Calu3 (cell line): ENCODE measurements around the gene RIOK2. TPM values are rescaled to one million over a fixed set of nuclear protein-coding genes. Genes with fewer than 3 reads are reported as not detected.

Source experiments
- BruUV-seq: library from RNA; stranded (reverse); fragments of 400-500 nt; replicated peaks from 2 replicates; lab custom pipeline; 2021; lab: Mats Ljungman, UMichigan
- CTCF ChIA-PET: fragments of 300-600 bp; sonication (Branson Sonifier 250); formaldehyde crosslinking; loops from one replicate; lab custom pipeline; 2022; ENCODE audit warnings: antibody characterized with exemption; lab: Charles Lee
- DNase-seq: peaks from one replicate; pipeline ENCODE4 v3.0.0; 2022
- H3K27ac Mint-ChIP-seq: one replicate; pipeline ENCODE4 v1.8.0; 2022; ENCODE audit warnings: mixed read lengths; ENCODE audit not compliant: unreplicated experiment
- H3K27me3 Mint-ChIP-seq: one replicate; pipeline ENCODE4 v1.8.0; 2022; ENCODE audit warnings: mixed read lengths; ENCODE audit not compliant: unreplicated experiment
- H3K36me3 Mint-ChIP-seq: one replicate; pipeline ENCODE4 v1.8.0; 2022; ENCODE audit warnings: mild to moderate bottlenecking, moderate library complexity, mixed read lengths; ENCODE audit not compliant: insufficient read depth, unreplicated experiment
- H3K4me1 Mint-ChIP-seq: one replicate; pipeline ENCODE4 v1.8.0; 2022; ENCODE audit warnings: mild to moderate bottlenecking, low read depth, mixed read lengths; ENCODE audit not compliant: unreplicated experiment
- H3K4me3 Mint-ChIP-seq: one replicate; pipeline ENCODE4 v1.8.0; 2022; ENCODE audit warnings: mild to moderate bottlenecking, low read depth, moderate library complexity, mixed read lengths; ENCODE audit not compliant: unreplicated experiment
- H3K9me3 Mint-ChIP-seq: one replicate; pipeline ENCODE4 v1.8.0; 2022; ENCODE audit warnings: low read depth, mixed read lengths; ENCODE audit not compliant: unreplicated experiment
- intact Hi-C: fragments of 100-400 bp; cut with micrococcal nuclease; formaldehyde crosslinking; loops from one replicate; pipeline ENCODE4 v1.10.0; 2022; ENCODE audit not compliant: unreplicated experiment
- total RNA-seq: library from RNA; stranded (reverse); gene quantifications from 2 replicates; pipeline ENCODE4 v1.2.3, GENCODE V29; 2022
- TF ChIP-seq, protein P1 (sequence below): fragments of 200-600 bp; IDR thresholded peaks from one replicate; pipeline ENCODE4 v1.8.0; 2022; ENCODE audit warnings: antibody characterized with exemption; ENCODE audit not compliant: unreplicated experiment

RIOK2 gene
- total RNA-seq, 1 experiment from 2014 or later: 28.6 TPM

DNA sequence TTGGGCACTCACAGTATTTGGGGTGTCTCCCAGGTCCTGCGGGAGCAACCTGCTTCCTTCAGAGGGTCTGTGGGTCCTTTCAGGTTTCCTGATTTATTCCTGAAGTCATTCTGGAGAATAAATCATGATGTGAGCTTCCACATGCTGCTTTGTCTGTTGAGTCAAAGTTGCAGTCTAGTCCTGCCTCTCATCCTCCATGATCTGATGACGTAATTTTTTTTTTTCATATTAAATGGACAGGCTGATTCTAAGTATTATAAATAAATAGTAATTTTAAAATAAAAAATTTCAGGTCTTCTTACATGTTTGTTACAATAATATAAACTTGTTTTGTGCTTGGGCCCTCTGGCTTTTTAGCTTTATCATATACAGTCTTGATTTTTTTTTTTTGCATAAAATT is 26.3 kb upstream of the RIOK2 start:
- H3K27me3 Mint-ChIP-seq: no peaks in the 10 kb centered on the region
- H3K4me3 Mint-ChIP-seq: no peak overlapping the region
- TF ChIP-seq, protein P1, sequence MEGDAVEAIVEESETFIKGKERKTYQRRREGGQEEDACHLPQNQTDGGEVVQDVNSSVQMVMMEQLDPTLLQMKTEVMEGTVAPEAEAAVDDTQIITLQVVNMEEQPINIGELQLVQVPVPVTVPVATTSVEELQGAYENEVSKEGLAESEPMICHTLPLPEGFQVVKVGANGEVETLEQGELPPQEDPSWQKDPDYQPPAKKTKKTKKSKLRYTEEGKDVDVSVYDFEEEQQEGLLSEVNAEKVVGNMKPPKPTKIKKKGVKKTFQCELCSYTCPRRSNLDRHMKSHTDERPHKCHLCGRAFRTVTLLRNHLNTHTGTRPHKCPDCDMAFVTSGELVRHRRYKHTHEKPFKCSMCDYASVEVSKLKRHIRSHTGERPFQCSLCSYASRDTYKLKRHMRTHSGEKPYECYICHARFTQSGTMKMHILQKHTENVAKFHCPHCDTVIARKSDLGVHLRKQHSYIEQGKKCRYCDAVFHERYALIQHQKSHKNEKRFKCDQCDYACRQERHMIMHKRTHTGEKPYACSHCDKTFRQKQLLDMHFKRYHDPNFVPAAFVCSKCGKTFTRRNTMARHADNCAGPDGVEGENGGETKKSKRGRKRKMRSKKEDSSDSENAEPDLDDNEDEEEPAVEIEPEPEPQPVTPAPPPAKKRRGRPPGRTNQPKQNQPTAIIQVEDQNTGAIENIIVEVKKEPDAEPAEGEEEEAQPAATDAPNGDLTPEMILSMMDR: no peak
- peaks cover 6% of the 10 kb centered on the region for H3K9me3 Mint-ChIP-seq
- no TSS peak for BruUV-seq
- no peaks in the 10 kb centered on the region for H3K36me3 Mint-ChIP-seq
- CTCF ChIA-PET: interaction anchor here (0.6 kb wide), 1 partner anchor 97 kb away, joined by 3 read pairs; no protein-coding TSS in a partner anchor
- intact Hi-C loops: no loop called here
- no peak overlapping the region for H3K27ac Mint-ChIP-seq
- no peaks in the 10 kb centered on the region for H3K4me1 Mint-ChIP-seq
- no peak for DNase-seq

DNA sequence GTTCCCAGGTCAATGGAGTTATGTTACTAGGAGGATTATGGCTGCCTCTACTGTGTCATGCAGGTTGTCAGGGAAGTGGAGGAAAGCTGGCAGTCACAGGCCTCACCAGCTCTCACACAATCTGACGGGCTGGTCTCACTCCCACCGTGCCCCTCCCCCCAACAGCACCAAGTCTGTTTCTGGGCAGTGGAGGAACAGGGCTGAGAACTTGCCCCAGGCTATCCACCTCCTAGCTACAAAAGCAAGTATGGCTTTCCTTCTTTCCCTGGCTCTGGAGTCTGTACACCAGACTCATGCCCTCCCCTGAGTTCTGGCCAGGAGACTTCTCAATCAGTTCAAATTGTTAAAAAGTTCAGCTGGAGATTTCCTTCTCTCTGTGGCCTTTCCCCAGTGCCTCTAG is 25.7 kb upstream of the RIOK2 start:
- intact Hi-C loops: no loop called here
- TF ChIP-seq, protein P1: no peak
- Mint-ChIP-seq H3K9me3 (peaks cover 4% of the 10 kb centered on the region), H3K27ac (no peak overlapping the region), H3K27me3 (no peaks in the 10 kb centered on the region), H3K4me3 (no peak overlapping the region), H3K36me3 (no peaks in the 10 kb centered on the region), H3K4me1 (no peaks in the 10 kb centered on the region)
- BruUV-seq: no TSS peak
- CTCF ChIA-PET: interaction anchor here (0.5 to 0.6 kb wide), 2 partner anchors 96 to 142 kb away, joined by 3 read pairs; no protein-coding TSS in a partner anchor
- DNase-seq: no peak

DNA sequence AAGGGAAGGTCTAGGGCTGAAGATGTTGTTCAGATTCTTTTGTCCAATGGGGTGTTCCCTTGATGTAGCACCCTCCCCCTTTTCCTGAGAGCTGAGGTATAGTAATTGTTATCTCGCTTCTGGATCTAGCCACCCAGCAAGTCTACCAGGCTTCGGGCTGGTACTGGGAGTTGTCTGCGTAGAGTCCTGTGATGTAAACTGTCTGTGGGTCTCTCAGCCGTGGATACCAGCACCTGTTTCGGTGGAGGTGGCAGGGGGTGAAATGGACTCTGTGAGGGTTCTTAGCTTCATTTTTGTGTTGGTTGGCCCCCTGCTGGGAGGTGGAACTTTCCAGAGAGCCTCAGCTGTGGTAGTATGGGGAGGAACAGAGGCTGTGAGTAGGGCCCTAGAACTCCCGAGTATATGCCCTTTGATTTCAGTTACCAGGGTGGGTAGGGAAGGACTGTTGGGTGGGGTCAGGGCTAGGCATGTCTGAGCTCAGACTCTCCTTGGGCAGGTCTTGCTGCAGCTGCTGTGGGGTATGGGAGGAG is 25.2 kb upstream of the RIOK2 start:
- H3K9me3 Mint-ChIP-seq: peaks cover 3% of the 10 kb centered on the region
- TF ChIP-seq, protein P1: no peak
- H3K4me1 Mint-ChIP-seq: no peaks in the 10 kb centered on the region
- no peak overlapping the region for H3K4me3 Mint-ChIP-seq
- no peaks in the 10 kb centered on the region for H3K27me3 Mint-ChIP-seq
- intact Hi-C loops: no loop called here
- H3K27ac Mint-ChIP-seq: no peak overlapping the region
- CTCF ChIA-PET: interaction anchor here (0.5 kb wide), 1 partner anchor 142 kb away, joined by 3 read pairs; no protein-coding TSS in a partner anchor
- no peaks in the 10 kb centered on the region for H3K36me3 Mint-ChIP-seq
- DNase-seq: no peak
- BruUV-seq: no TSS peak

DNA sequence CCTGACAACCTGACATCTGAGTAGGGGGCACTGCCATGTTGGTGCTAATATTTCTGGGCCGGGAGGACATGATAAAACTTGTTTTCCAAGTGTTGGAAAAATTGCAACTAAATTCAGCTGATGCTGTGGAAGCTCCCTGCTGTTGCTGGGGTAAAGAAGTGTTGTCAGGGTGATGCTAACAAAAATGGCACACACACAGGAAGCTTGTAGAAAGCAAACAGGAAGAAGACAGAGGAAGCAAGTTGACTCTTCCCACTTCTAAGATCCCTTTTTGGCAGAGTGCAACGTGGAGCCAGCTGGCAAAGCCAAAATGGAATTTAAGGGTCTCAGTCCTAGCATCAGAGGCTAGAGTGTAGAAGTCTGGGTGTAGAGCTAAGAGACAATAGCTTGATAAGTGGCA is 11.3 kb upstream of the RIOK2 start:
- Mint-ChIP-seq H3K4me1 (peaks cover 17% of the 10 kb centered on the region), H3K36me3 (no peaks in the 10 kb centered on the region), H3K4me3 (no peak overlapping the region), H3K27me3 (no peaks in the 10 kb centered on the region), H3K9me3 (peaks cover 2% of the 10 kb centered on the region), H3K27ac (no peak overlapping the region)
- DNase-seq: no peak
- CTCF ChIA-PET: no interaction called here
- BruUV-seq: no TSS peak
- intact Hi-C loops: no loop called here
- TF ChIP-seq, protein P1: no peak
